H9 (cell line): ENCODE results near the gene CORO7. TPM values are rescaled to one million over a fixed set of nuclear protein-coding genes. Genes with fewer than 3 reads are reported as not detected.

Source experiments
- DNase-seq: peaks from one replicate; pipeline ENCODE4 v3.0.0-alpha.2; 2017
- H2AFZ ChIP-seq: one replicate; pipeline ENCODE4 v1.6.1; 2013; ENCODE audit warnings: mild to moderate bottlenecking, low read length, control low read depth, moderate library complexity
- H2AK5ac ChIP-seq: 2 replicates; pipeline ENCODE4 v1.6.1; 2013; ENCODE audit warnings: low read length, control low read depth, mixed read lengths; ENCODE audit not compliant: insufficient read length
- H2BK120ac ChIP-seq: one replicate; pipeline ENCODE4 v1.6.1; 2013; ENCODE audit warnings: low read depth, mild to moderate bottlenecking, low read length, control low read depth, inconsistent platforms; ENCODE audit not compliant: poor library complexity, severe bottlenecking
- H2BK12ac ChIP-seq: 2 replicates; pipeline ENCODE4 v1.6.1; 2013; ENCODE audit warnings: low read length, control low read depth, mixed read lengths, low read depth; ENCODE audit not compliant: insufficient read length
- H2BK15ac ChIP-seq: 2 replicates; pipeline ENCODE4 v1.6.1; 2013; ENCODE audit warnings: low read depth, low read length, control low read depth
- H2BK20ac ChIP-seq: one replicate; pipeline ENCODE4 v1.6.1; 2013; ENCODE audit warnings: low read depth, mild to moderate bottlenecking, low read length, control low read depth, inconsistent platforms; ENCODE audit not compliant: poor library complexity, severe bottlenecking
- H2BK5ac ChIP-seq: 2 replicates; pipeline ENCODE4 v1.6.1; 2013; ENCODE audit warnings: low read length, control low read depth, mixed read lengths; ENCODE audit not compliant: insufficient read length
- H3K14ac ChIP-seq: 2 replicates; pipeline ENCODE4 v1.6.1; 2013; ENCODE audit warnings: low read length, control low read depth; ENCODE audit not compliant: insufficient read depth
- H3K18ac ChIP-seq: 2 replicates; pipeline ENCODE4 v1.6.1; 2013; ENCODE audit warnings: low read depth, mild to moderate bottlenecking, mixed read lengths, low read length, control low read depth; ENCODE audit not compliant: insufficient read length
- H3K23ac ChIP-seq: 2 replicates; pipeline ENCODE4 v1.6.1; 2013; ENCODE audit warnings: low read length, control low read depth, mixed read lengths, low read depth; ENCODE audit not compliant: insufficient read length
- H3K23me2 ChIP-seq: 2 replicates; pipeline ENCODE4 v1.6.1; 2013; ENCODE audit warnings: low read depth, mild to moderate bottlenecking, mixed read lengths, low read length, control low read depth; ENCODE audit not compliant: insufficient read length, poor library complexity, severe bottlenecking
- H3K27ac ChIP-seq: 2 replicates; pipeline ENCODE4 v1.5.1; 2013; ENCODE audit warnings: low read length, control low read depth, mixed read lengths, low read depth; ENCODE audit not compliant: insufficient read length
- H3K27me3 ChIP-seq: 2 replicates; pipeline ENCODE4 v1.6.1; 2013; ENCODE audit warnings: low read length, control low read depth, inconsistent platforms; ENCODE audit not compliant: insufficient read depth
- H3K4ac ChIP-seq: 2 replicates; pipeline ENCODE4 v1.6.1; 2013; ENCODE audit warnings: low read depth, mild to moderate bottlenecking, control low read depth, inconsistent platforms, low read length, moderate library complexity
- H3K4me1 ChIP-seq: 2 replicates; pipeline ENCODE4 v1.6.1; 2013; ENCODE audit warnings: low read length, control low read depth, inconsistent platforms; ENCODE audit not compliant: insufficient read depth
- H3K4me2 ChIP-seq: 2 replicates; pipeline ENCODE4 v1.6.1; 2013; ENCODE audit warnings: low read length, control low read depth, mixed read lengths; ENCODE audit not compliant: insufficient read length, insufficient read depth
- H3K56ac ChIP-seq: 2 replicates; pipeline ENCODE4 v1.6.1; 2013; ENCODE audit warnings: low read depth, mild to moderate bottlenecking, mixed read lengths, low read length, control low read depth; ENCODE audit not compliant: insufficient read length
- H3K79me1 ChIP-seq: 2 replicates; pipeline ENCODE4 v1.6.1; 2013; ENCODE audit warnings: low read depth, mild to moderate bottlenecking, moderate library complexity, low read length, control low read depth, inconsistent platforms; ENCODE audit not compliant: insufficient read depth, poor library complexity, severe bottlenecking
- H3K79me2 ChIP-seq: 2 replicates; pipeline ENCODE4 v1.6.1; 2013; ENCODE audit warnings: low read length, control low read depth, inconsistent platforms; ENCODE audit not compliant: insufficient read depth
- H3K9ac ChIP-seq: 2 replicates; pipeline ENCODE4 v1.6.1; 2013; ENCODE audit warnings: low read length, control low read depth, mixed read lengths; ENCODE audit not compliant: insufficient read length; ENCODE audit errors: extremely low read depth
- H3K9me3 ChIP-seq: one replicate; pipeline ENCODE4 v1.6.1; 2013; ENCODE audit warnings: low read depth, low read length, inconsistent platforms; ENCODE audit not compliant: control insufficient read depth
- H3T11ph ChIP-seq: one replicate; pipeline ENCODE4 v1.6.1; 2013; ENCODE audit warnings: mild to moderate bottlenecking, low read length, control low read depth, inconsistent platforms
- H4K20me1 ChIP-seq: one replicate; pipeline ENCODE4 v1.6.1; 2013; ENCODE audit not compliant: control insufficient read depth, insufficient read length, insufficient read depth
- H4K5ac ChIP-seq: 2 replicates; pipeline ENCODE4 v1.6.1; 2013; ENCODE audit warnings: low read depth, mild to moderate bottlenecking, mixed read lengths, low read length, control low read depth; ENCODE audit not compliant: insufficient read length
- H4K8ac ChIP-seq: replicated peaks from 2 replicates; pipeline ENCODE4 v1.6.1; 2013; ENCODE audit warnings: low read length, control low read depth, mixed read lengths, low read depth; ENCODE audit not compliant: insufficient read length
- H4K91ac ChIP-seq: 2 replicates; pipeline ENCODE4 v1.6.1; 2013; ENCODE audit warnings: low read depth, mild to moderate bottlenecking, moderate library complexity, mixed read lengths, low read length, control low read depth; ENCODE audit not compliant: insufficient read length
- H3K27ac Mint-ChIP-seq, 3 experiments: 2 replicates in 2 of 3; 3 replicates in 1 of 3; pipeline ENCODE4 v1.8.0; 2020 to 2021; ENCODE audit warnings: mixed read lengths in 3 of 3, mild to moderate bottlenecking in 1 of 3, moderate library complexity in 1 of 3
- H3K27me3 Mint-ChIP-seq: 2 replicates; pipeline ENCODE4 v1.8.0; 2021; ENCODE audit warnings: low read depth, mild to moderate bottlenecking, moderate library complexity, mixed read lengths
- H3K36me3 Mint-ChIP-seq, 3 experiments: 2 replicates in 2 of 3; 3 replicates in 1 of 3; pipeline ENCODE4 v1.8.0; 2020 to 2021; ENCODE audit warnings: low read depth in 3 of 3, mixed read lengths in 3 of 3; ENCODE audit not compliant: insufficient read depth in 1 of 3
- H3K4me1 Mint-ChIP-seq, 2 experiments: 2 replicates each; pipeline ENCODE4 v1.8.0; 2020; ENCODE audit warnings: mixed read lengths in 2 of 2
- H3K4me3 Mint-ChIP-seq, 2 experiments: 2 replicates in 1 of 2; 3 replicates in 1 of 2; pipeline ENCODE4 v1.8.0; 2020 to 2021; ENCODE audit warnings: mild to moderate bottlenecking in 2 of 2, mixed read lengths in 2 of 2, moderate library complexity in 1 of 2
- H3K9me3 Mint-ChIP-seq, 2 experiments: 2 replicates in 1 of 2; 3 replicates in 1 of 2; pipeline ENCODE4 v1.8.0; 2020; ENCODE audit warnings: mild to moderate bottlenecking in 2 of 2, mixed read lengths in 2 of 2, moderate library complexity in 1 of 2
- CTCF ChIP-seq: fragments of 200-600 bp; sonication (generic); conservative IDR thresholded peaks from 3 replicates; pipeline ENCODE4 v1.8.0; 2021; ENCODE audit warnings: antibody characterized with exemption, mild to moderate bottlenecking
- WGBS: extraction: QIAGEN DNeasy Blood & Tissue Kit; methylation state at CpG from one replicate; pipeline ENCODE4 v1.1.7; 2013; ENCODE audit warnings: missing lambda C conversion rate, low lambda C conversion rate, mixed read lengths; ENCODE audit not compliant: insufficient read length; ENCODE audit errors: extremely low coverage; 5-methylcytosine and 5-hydroxymethylcytosine counted together
- total RNA-seq: library from RNA; stranded (reverse); gene quantifications from 2 replicates; pipeline ENCODE4 v1.2.1, GENCODE V29; 2021

The CORO7 gene
- total RNA-seq, 1 experiment from 2014 or later, result 38.4 TPM

- H3K14ac ChIP-seq, result no peak overlapping the region
- no peak overlapping the region for H3K27ac Mint-ChIP-seq
- no peak overlapping the region for H2AK5ac ChIP-seq
- no peak for TF ChIP-seq CTCF
- peaks cover 7% of the 10 kb centered on the region for H3K79me1 ChIP-seq
- H3K23me2 ChIP-seq, result no peaks in the 10 kb centered on the region
- no CpG with 5 or more reads among the region's 5 CpGs for WGBS
- no peak overlapping the region for H2BK5ac ChIP-seq
- no peaks in the 10 kb centered on the region for H3K4me1 ChIP-seq
- no peak overlapping the region for H2BK12ac ChIP-seq
- no peak for DNase-seq
- peaks cover 6% of the 10 kb centered on the region in 2 experiments for H3K4me1 Mint-ChIP-seq
- H3K4me2 ChIP-seq, result no peak overlapping the region
- no peak overlapping the region for H4K8ac ChIP-seq
- no peak overlapping the region for H2BK120ac ChIP-seq
- no peaks in the 10 kb centered on the region for H3K9me3 ChIP-seq
- no peak overlapping the region for H3K9ac ChIP-seq
- no peaks in the 10 kb centered on the region for H3K27me3 Mint-ChIP-seq
- H3K79me2 ChIP-seq, result peaks cover 12% of the 10 kb centered on the region; the same call in 1 of the 2 replicates
- no peak overlapping the region for H3K23ac ChIP-seq
- H4K20me1 ChIP-seq, result no peaks in the 10 kb centered on the region
- no peak overlapping the region for H3K27ac ChIP-seq
- no peak overlapping the region for H2BK15ac ChIP-seq
- H3T11ph ChIP-seq, result no peak overlapping the region
- H4K5ac ChIP-seq, result no peak overlapping the region
- no peaks in the 10 kb centered on the region for H3K27me3 ChIP-seq
- H3K4ac ChIP-seq, result no peak overlapping the region
- no peak overlapping the region for H3K4me3 Mint-ChIP-seq
- H4K91ac ChIP-seq, result no peak overlapping the region
- H3K18ac ChIP-seq, result no peak overlapping the region
- H3K9me3 Mint-ChIP-seq, result no peaks in the 10 kb centered on the region; a peak in 1 of 5 replicates
- no peak overlapping the region for H2BK20ac ChIP-seq
- no peak overlapping the region for H3K56ac ChIP-seq
- no peak overlapping the region for H2AFZ ChIP-seq
- H3K36me3 Mint-ChIP-seq, result peaks cover 0 to 8% (median 6%) of the 10 kb centered on the region in 3 experiments; a peak in 4 of 7 replicates
Observed at GRCh38 chr16:4352843-4353242, 63.6 kb downstream of the CORO7 start.
